ENCODE results near the gene WDFY4.

The WDFY4 gene

GRCh38 chr10:48807791-48808470, 123.3 kb downstream of the WDFY4 start:
- no peak for DNase-seq (ENCODE audit: low read depth in 2 of 3, low spot score in 2 of 3)

- DNase-seq (ENCODE audit: low read depth in 2 of 3, low spot score in 2 of 3): no peak
Measured at GRCh38 chr10:48809261-48809660, 124.6 kb downstream of the WDFY4 start.

- no peak for DNase-seq (ENCODE audit: low read depth in 2 of 3, low spot score in 2 of 3)
Measured at GRCh38 chr10:48811461-48811860, 126.8 kb downstream of the WDFY4 start.

- no peak for DNase-seq (ENCODE audit: low read depth in 2 of 3, low spot score in 2 of 3)
Measured at GRCh38 chr10:48811917-48812316, 127.2 kb downstream of the WDFY4 start.

GRCh38 chr10:48813291-48813690, 128.6 kb downstream of the WDFY4 start:
- no peak for DNase-seq (ENCODE audit: low read depth in 2 of 3, low spot score in 2 of 3)

- DNase-seq (ENCODE audit: low read depth in 2 of 3, low spot score in 2 of 3): no peak
Measured at GRCh38 chr10:48813825-48814224, 129.2 kb downstream of the WDFY4 start.

- DNase-seq (ENCODE audit: low read depth in 2 of 3, low spot score in 2 of 3): no peak
Measured at GRCh38 chr10:48814933-48815332, 130.3 kb downstream of the WDFY4 start.

- DNase-seq (ENCODE audit: low read depth in 2 of 3, low spot score in 2 of 3): no peak
Measured at GRCh38 chr10:48817141-48817540, 132.5 kb downstream of the WDFY4 start.

GRCh38 chr10:48818081-48818480, 133.4 kb downstream of the WDFY4 start:
- no peak for DNase-seq (ENCODE audit: low read depth in 2 of 3, low spot score in 2 of 3)

GRCh38 chr10:48818861-48819520, 134.3 kb downstream of the WDFY4 start:
- no peak for DNase-seq (ENCODE audit: low read depth in 2 of 3, low spot score in 2 of 3)

- no peak for DNase-seq (ENCODE audit: low read depth in 2 of 3, low spot score in 2 of 3)
Measured at GRCh38 chr10:48819783-48820182, 135.1 kb downstream of the WDFY4 start.

- no peak for DNase-seq (ENCODE audit: low read depth in 2 of 3, low spot score in 2 of 3)
Measured at GRCh38 chr10:48820231-48820630, 135.6 kb downstream of the WDFY4 start.

- no peak for DNase-seq (ENCODE audit: low read depth in 2 of 3, low spot score in 2 of 3)
Measured at GRCh38 chr10:48820699-48821098, 136.0 kb downstream of the WDFY4 start.

- no peak for DNase-seq (ENCODE audit: low read depth in 2 of 3, low spot score in 2 of 3)
Measured at GRCh38 chr10:48821111-48821510, 136.4 kb downstream of the WDFY4 start.

GRCh38 chr10:48821692-48822091, 137.0 kb downstream of the WDFY4 start:
- no peak for DNase-seq (ENCODE audit: low read depth in 2 of 3, low spot score in 2 of 3)

GRCh38 chr10:48833674-48834073, 149.0 kb downstream of the WDFY4 start:
- DNase-seq (ENCODE audit: low read depth in 2 of 3, low spot score in 2 of 3): no peak

- DNase-seq (ENCODE audit: low read depth in 2 of 3, low spot score in 2 of 3): no peak
Measured at GRCh38 chr10:48834189-48834965, 149.7 kb downstream of the WDFY4 start.

- no peak for DNase-seq (ENCODE audit: low read depth in 2 of 3, low spot score in 2 of 3)
Measured at GRCh38 chr10:48835781-48836180, 151.1 kb downstream of the WDFY4 start.

- no peak for DNase-seq (ENCODE audit: low read depth in 2 of 3, low spot score in 2 of 3)
Measured at GRCh38 chr10:48836605-48837004, 151.9 kb downstream of the WDFY4 start.

- DNase-seq (ENCODE audit: low read depth in 2 of 3, low spot score in 2 of 3): no peak
Measured at GRCh38 chr10:48838834-48839233, 154.2 kb downstream of the WDFY4 start.

GRCh38 chr10:48839809-48840679, 155.4 kb downstream of the WDFY4 start:
- no peak for DNase-seq (ENCODE audit: low read depth in 2 of 3, low spot score in 2 of 3)
